K562 (cell line): ENCODE data around the gene SGCB. TPM values are rescaled to one million over a fixed set of nuclear protein-coding genes. Genes with fewer than 3 reads are reported as not detected.

Experiments
- ATAC-seq: fragments of 200-7000 bp; cut with Tn5 transposase; 3 replicates; pipeline ENCODE4 v1.9.1; 2020; ENCODE audit warnings: moderate library complexity
- BruUV-seq: library from RNA; stranded (reverse); fragments of 400-500 nt; replicated peaks from 2 replicates; lab custom pipeline; 2021; lab: Mats Ljungman, UMichigan
- CTCF ChIA-PET: fragments of 300-600 bp; formaldehyde crosslinking; extraction: SDS; loops from one replicate; lab custom pipeline; 2021; ENCODE audit warnings: low intra/inter-chr PET ratio; lab: Yijun Ruan, JAX
- POLR2A ChIA-PET: fragments of 300-600, 350-650 bp; sonication (Branson Sonifier 250); formaldehyde crosslinking; extraction: SDS; loops from one replicate; lab custom pipeline; 2021; ENCODE audit warnings: antibody characterized with exemption, inconsistent platforms; lab: Yijun Ruan, JAX
- DNase-seq, 4 experiments: peaks; one replicate each; pipeline versions ENCODE4 v3.0.0 to v3.0.0-alpha.2; 2011 to 2018; ENCODE audit warnings: low spot score in 3 of 4, mixed read lengths in 3 of 4; ENCODE audit errors: extremely low read depth in 1 of 4
- FAIRE-seq: peaks from 2 replicates; lab custom pipeline; 2011; peaks lifted over from hg19 to GRCh38; lab: Jason Lieb, UNC
- H2AFZ ChIP-seq: 2 replicates; pipeline ENCODE4 v1.6.0; 2011; ENCODE audit warnings: low read depth, low read length, control low read depth, inconsistent platforms
- H3K27ac ChIP-seq: fragments of 200-600 bp; 3 replicates; pipeline ENCODE4 v1.8.0; 2011; ENCODE audit warnings: low read depth, mild to moderate bottlenecking, control low read depth, inconsistent platforms, low read length, moderate library complexity, mixed read lengths; ENCODE audit errors: extremely low read depth
- H3K27me3 ChIP-seq, 2 experiments: fragments of 300-600 bp in 1 of 2; 2 replicates in 1 of 2; 3 replicates in 1 of 2; pipeline versions ENCODE4 v1.6.0 to v1.8.0; 2011; ENCODE audit warnings: inconsistent platforms in 2 of 2, low read length in 2 of 2, mild to moderate bottlenecking in 1 of 2, mixed read lengths in 1 of 2, moderate library complexity in 1 of 2; ENCODE audit not compliant: control insufficient read depth in 2 of 2, insufficient read depth in 2 of 2
- H3K36me3 ChIP-seq: fragments of 300-600 bp; 3 replicates; pipeline ENCODE4 v1.8.0; 2011; ENCODE audit warnings: mild to moderate bottlenecking, low read length, inconsistent platforms; ENCODE audit not compliant: control insufficient read depth, insufficient read depth
- H3K4me1 ChIP-seq, 2 experiments: fragments of 200-600 bp in 1 of 2; replicated peaks in 1 of 2; 2 replicates in 1 of 2; 3 replicates in 1 of 2; pipeline versions ENCODE4 v1.5.1 to v1.8.0; 2011; ENCODE audit warnings: inconsistent platforms in 2 of 2, low read length in 2 of 2, mild to moderate bottlenecking in 1 of 2, mixed read lengths in 1 of 2, moderate library complexity in 1 of 2; ENCODE audit not compliant: control insufficient read depth in 2 of 2, insufficient read depth in 2 of 2
- H3K4me2 ChIP-seq: 2 replicates; pipeline ENCODE4 v1.6.1; 2011; ENCODE audit warnings: low read length, control low read depth, inconsistent platforms, mixed read lengths; ENCODE audit not compliant: insufficient read depth
- H3K4me3 ChIP-seq: fragments of 200-600 bp; sonication (generic), shearing (Covaris generic); 2 replicates; pipeline ENCODE4 v1.5.1; 2016; ENCODE audit warnings: control low read depth, inconsistent platforms
- H3K79me2 ChIP-seq: fragments of 200-600 bp; 3 replicates; pipeline ENCODE4 v1.8.0; 2011; ENCODE audit warnings: low read length, inconsistent platforms; ENCODE audit not compliant: control insufficient read depth, insufficient read depth
- H3K9ac ChIP-seq, 2 experiments: 2 replicates each; pipeline versions ENCODE4 v1.6.0 to v1.6.1; 2011; ENCODE audit warnings: low read depth in 2 of 2, low read length in 2 of 2, control low read depth in 1 of 2, inconsistent platforms in 1 of 2, mild to moderate bottlenecking in 1 of 2, mixed read lengths in 1 of 2; ENCODE audit not compliant: insufficient read depth in 1 of 2
- H3K9me1 ChIP-seq: one replicate; pipeline ENCODE4 v1.6.0; 2011; ENCODE audit warnings: inconsistent platforms, mild to moderate bottlenecking, low read length, moderate library complexity; ENCODE audit not compliant: control insufficient read depth, insufficient read depth
- H3K9me3 ChIP-seq: replicated peaks from 2 replicates; pipeline ENCODE4 v1.5.1; 2011; ENCODE audit warnings: low read depth, low read length, inconsistent platforms; ENCODE audit not compliant: control insufficient read depth, insufficient read depth
- H4K20me1 ChIP-seq: replicated peaks from 2 replicates; pipeline ENCODE4 v1.6.1; 2011; ENCODE audit warnings: low read length, inconsistent platforms, mixed read lengths; ENCODE audit not compliant: control insufficient read depth, insufficient read depth
- ARID3B ChIP-seq: fragments of 250-450 bp; sonication (Bioruptor Pico); IDR thresholded peaks from 2 replicates; pipeline ENCODE4 v1.4.0; 2020; ENCODE audit warnings: borderline replicate concordance
- CHD7 ChIP-seq: fragments of 200-600 bp; sonication (generic); IDR thresholded peaks from one replicate; pipeline ENCODE4 v1.6.1; 2012; ENCODE audit warnings: mild to moderate bottlenecking, low read depth, low read length, inconsistent platforms
- MBD2 ChIP-seq: sonication (generic); IDR thresholded peaks from 2 replicates; pipeline ENCODE4 v1.6.1; 2016; ENCODE audit warnings: low read depth, borderline replicate concordance
- PRPF4 ChIP-seq: fragments of 200-400 bp; formaldehyde crosslinking; IDR thresholded peaks from one replicate; pipeline ENCODE4 v1.6.1; 2017; ENCODE audit warnings: low read length, low read depth, mild to moderate bottlenecking; ENCODE audit not compliant: insufficient read depth, poor library complexity, severe bottlenecking
- RBM14 ChIP-seq: fragments of 200-400 bp; formaldehyde crosslinking; IDR thresholded peaks from 2 replicates; pipeline ENCODE4 v1.6.1; 2018; ENCODE audit warnings: low read depth, mild to moderate bottlenecking, low read length, moderate library complexity, borderline replicate concordance; ENCODE audit not compliant: insufficient read depth
- TAL1 ChIP-seq: fragments of 450-650 bp; IDR thresholded peaks from 2 replicates; pipeline ENCODE4 v1.6.1; 2016; ENCODE audit warnings: mild to moderate bottlenecking
- ZBTB34 ChIP-seq: fragments of 250-450 bp; sonication (Bioruptor Pico); IDR thresholded peaks from 2 replicates; pipeline ENCODE4 v1.8.0; 2021; ENCODE audit warnings: mild to moderate bottlenecking, moderate library complexity
- ZNF644 ChIP-seq: fragments of 200-800 bp; sonication (Bioruptor generic); IDR thresholded peaks from 2 replicates; pipeline ENCODE4 v1.6.1; 2016; ENCODE audit warnings: low read depth, missing genetic modification characterization, missing compliant biosample characterization
- WGBS: fragments of 100-300 bp; shearing (Covaris generic); methylation state at CpG from one replicate; pipeline ENCODE4 v1.1.6; 2016; ENCODE audit warnings: low coverage, mixed read lengths; ENCODE audit not compliant: insufficient coverage; ENCODE audit errors: missing lambda C conversion rate; 5-methylcytosine and 5-hydroxymethylcytosine counted together
- in situ Hi-C: fragments of 300-500 bp; cut with MboI; formaldehyde crosslinking; loops from 4 replicates; pipeline ENCODE4 v1.15.0; 2018; ENCODE audit warnings: inconsistent platforms, mixed read lengths
- intact Hi-C: fragments of 100-400 bp; cut with micrococcal nuclease; formaldehyde crosslinking; loops from 2 replicates; pipeline ENCODE4 v1.14.2; 2022
- polyA plus RNA-seq, 8 experiments: library from polyadenylated mRNA; depleted of rRNA in 4 of 8; stranded (reverse) in 5 of 8; unstranded in 3 of 8; fragments of >200 nt; fragmentation: Nextera tagmentation in 2 of 8; fragmentation: Illumina TruSeq in 1 of 8; extraction: Ambion mirVana in 2 of 8; extraction: Trizol in 1 of 8; gene quantifications; 2 replicates each; pipeline versions ENCODE4 v1.2.1 to v1.2.3, GENCODE V29; 2011 to 2014; ENCODE audit warnings: inconsistent platforms in 1 of 8, missing spikeins in 1 of 8
- total RNA-seq, 7 experiments: library from RNA; depleted of rRNA in 6 of 7; stranded (reverse); fragments of >200 nt in 6 of 7; fragmentation: Illumina TruSeq in 2 of 7; extraction: Trizol in 2 of 7; gene quantifications; 2 replicates each; pipeline versions ENCODE4 v1.2.1 to v1.2.3, GENCODE V29; 2011 to 2021; ENCODE audit warnings: low replicate concordance in 1 of 7

Gene SGCB
- total and polyA plus RNA-seq, 9 of the 15 experiments (the other 6 are each of a cell fraction or from before 2014, with no cell fraction given), result 0.01 to 0.20 (median 0.07) TPM; not detected in 3

- no peaks in the 10 kb centered on the region for H3K9me3 ChIP-seq
- WGBS, result 0% methylated on average over 22 of the region's 26 CpGs
- TF ChIP-seq ZBTB34 (CRISPR knock-in tag), result no peak
- no peak for TF ChIP-seq ZNF644 (tag)
- TF ChIP-seq CHD7, result no peak
- TF ChIP-seq PRPF4, result no peak
- no peak for TF ChIP-seq MBD2
- no peak for TF ChIP-seq TAL1
- no peak for TF ChIP-seq ARID3B
- no peak for TF ChIP-seq RBM14
These were observed 38.6 kb upstream of the SGCB start for GRCh38 chr4:52076731-52077130.

More at GRCh38 chr4:52076731-52077130, 38.6 kb upstream of the SGCB start:
- FAIRE-seq (no peak), ATAC-seq (peak; percentile 42; the same call in 2 of the 3 replicates), DNase-seq (no peak)
- ChIA-PET CTCF (no interaction called here), POLR2A (no interaction called here)
- no peaks in the 10 kb centered on the region for H3K79me2 ChIP-seq
- intact Hi-C loops, result loop anchor here (10.0 kb wide), 1 partner anchor 258 kb away; no protein-coding TSS in a partner anchor
- H3K36me3 ChIP-seq, result no peaks in the 10 kb centered on the region
- H3K4me2 ChIP-seq, result no peak overlapping the region
- no peak overlapping the region for H3K27ac ChIP-seq
- peaks cover 5 to 8% of the 10 kb centered on the region in 2 experiments; a peak in 1 of 5 replicates for H3K27me3 ChIP-seq
- no peaks in the 10 kb centered on the region for H3K9me1 ChIP-seq
- no peaks in the 10 kb centered on the region for H4K20me1 ChIP-seq
- no peak overlapping the region for H3K9ac ChIP-seq
- no peak overlapping the region for H3K4me3 ChIP-seq
- in situ Hi-C loops, result no loop called here
- no TSS peak for BruUV-seq
- no peaks in the 10 kb centered on the region for H3K4me1 ChIP-seq
- H2AFZ ChIP-seq, result no peak overlapping the region
